CD4-positive, CD25-positive, alpha-beta regulatory T cell (primary cell): ENCODE data around the gene HK1. TPM values are rescaled to one million over a fixed set of nuclear protein-coding genes. Genes with fewer than 3 reads are reported as not detected.
"Not testable (repeated sequence)": the region's sequence is repeated elsewhere in the genome, so short reads cannot be mapped to it uniquely, and the experiment has no call there.

Experiments
- ATAC-seq, 2 donors: fragments of 150-1000 bp; cut with Tn5 transposase; one replicate each; pipeline ENCODE4 v1.10.0; 2021; ENCODE audit warnings: low read depth in 2 of 2, moderate number of reproducible peaks in 2 of 2, moderate library complexity in 1 of 2
- DNase-seq, 3 donors: peaks; one replicate each; pipeline versions ENCODE4 v3.0.0 to v3.0.0-alpha.2; 2012 to 2022; ENCODE audit warnings: mixed read lengths in 1 of 3
- H3K27ac ChIP-seq: one replicate; pipeline ENCODE4 v1.7.0; 2013; ENCODE audit warnings: mild to moderate bottlenecking, low read length; ENCODE audit not compliant: insufficient read depth, poor library complexity, severe bottlenecking
- H3K27me3 ChIP-seq: one replicate; pipeline ENCODE4 v1.7.0; 2013; ENCODE audit warnings: low read length; ENCODE audit not compliant: control insufficient read depth, insufficient read depth
- H3K36me3 ChIP-seq: one replicate; pipeline ENCODE4 v1.7.0; 2013; ENCODE audit warnings: mild to moderate bottlenecking, low read length, moderate library complexity; ENCODE audit not compliant: control insufficient read depth, insufficient read depth
- H3K4me1 ChIP-seq: 2 replicates; pipeline ENCODE4 v1.7.0; 2013; ENCODE audit warnings: mild to moderate bottlenecking, low read length; ENCODE audit not compliant: insufficient read depth, control insufficient read depth, poor library complexity, severe bottlenecking
- H3K4me3 ChIP-seq: one replicate; pipeline ENCODE4 v1.7.0; 2013; ENCODE audit warnings: low read depth, mild to moderate bottlenecking, low read length, moderate library complexity
- H3K9me3 ChIP-seq, 2 experiments: 1 replicate in 1 of 2; 2 replicates in 1 of 2; pipeline ENCODE4 v1.7.0; 2013; ENCODE audit warnings: low read length in 2 of 2, mild to moderate bottlenecking in 1 of 2, moderate library complexity in 1 of 2; ENCODE audit not compliant: control insufficient read depth in 2 of 2
- H3K27ac Mint-ChIP-seq, 3 donors: one replicate each; pipeline ENCODE4 v1.8.0; 2020 to 2022; ENCODE audit warnings: mild to moderate bottlenecking in 3 of 3, mixed read lengths in 3 of 3, moderate library complexity in 2 of 3
- H3K27me3 Mint-ChIP-seq: one replicate; pipeline ENCODE4 v1.8.0; 2022; ENCODE audit warnings: mild to moderate bottlenecking, mixed read lengths
- H3K36me3 Mint-ChIP-seq: one replicate; pipeline ENCODE4 v1.8.0; 2020; ENCODE audit warnings: mixed read lengths
- H3K4me1 Mint-ChIP-seq, 4 donors: one replicate each; pipeline ENCODE4 v1.8.0; 2020 to 2022; ENCODE audit warnings: mixed read lengths in 4 of 4, mild to moderate bottlenecking in 1 of 4
- H3K4me3 Mint-ChIP-seq, 4 donors: one replicate each; pipeline ENCODE4 v1.8.0; 2020 to 2022; ENCODE audit warnings: mild to moderate bottlenecking in 4 of 4, mixed read lengths in 4 of 4, moderate library complexity in 3 of 4
- H3K9me3 Mint-ChIP-seq, 7 donors: one replicate each; pipeline ENCODE4 v1.8.0; 2020 to 2022; ENCODE audit warnings: mixed read lengths in 7 of 7, mild to moderate bottlenecking in 3 of 7, moderate library complexity in 2 of 7
- polyA plus RNA-seq, 4 donors: library from polyadenylated mRNA; unstranded; fragments of 300-500 nt; fragmentation: Illumina TruSeq; gene quantifications; one replicate each; pipeline ENCODE4 v1.2.3, GENCODE V29; 2021
- total RNA-seq: library from RNA; stranded (reverse); gene quantifications from one replicate; pipeline ENCODE4 v1.2.3, GENCODE V29; 2022

The HK1 gene
- total and polyA plus RNA-seq, 5 donors from 2014 or later, result 86.4 to 115 (median 102) TPM

DNA sequence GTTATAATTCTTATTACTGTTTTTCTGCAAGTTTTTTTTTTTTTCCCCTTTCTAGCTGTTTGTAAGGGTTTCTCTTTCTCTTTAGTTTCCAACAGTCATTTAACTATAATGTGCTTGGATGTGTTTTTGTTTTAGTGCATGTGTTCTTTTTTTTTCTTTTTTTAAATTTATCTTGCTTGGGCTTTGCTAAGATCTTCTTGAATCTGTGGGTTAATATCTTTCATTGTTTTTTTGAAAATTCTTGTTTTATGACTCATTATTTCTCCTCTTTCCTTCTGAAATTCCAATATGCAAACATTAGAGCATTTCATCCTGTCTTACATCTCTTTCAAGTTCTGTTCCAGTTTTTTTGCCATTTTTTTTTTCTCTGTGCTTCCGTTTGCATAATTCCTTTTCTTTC, 5.7 kb upstream of the HK1 start:
- Histone ChIP-seq H3K9me3 (no peaks in the 10 kb centered on the region), H3K36me3 (no peaks in the 10 kb centered on the region), H3K4me1 (no peaks in the 10 kb centered on the region), H3K27ac (no peak overlapping the region), H3K4me3 (no peak overlapping the region), H3K27me3 (no peaks in the 10 kb centered on the region)
- H3K36me3 Mint-ChIP-seq, result peaks cover 7% of the 10 kb centered on the region
- peaks cover 0 to 12% (median 7%) of the 10 kb centered on the region in 4 donors for H3K4me1 Mint-ChIP-seq
- H3K4me3 Mint-ChIP-seq, result no peak overlapping the region
- ATAC-seq (no peak), DNase-seq (no peak)
- peaks cover 0 to 2% (median 0%) of the 10 kb centered on the region in 7 donors for H3K9me3 Mint-ChIP-seq
- no peak overlapping the region for H3K27ac Mint-ChIP-seq
- H3K27me3 Mint-ChIP-seq, result peaks cover 11% of the 10 kb centered on the region

DNA sequence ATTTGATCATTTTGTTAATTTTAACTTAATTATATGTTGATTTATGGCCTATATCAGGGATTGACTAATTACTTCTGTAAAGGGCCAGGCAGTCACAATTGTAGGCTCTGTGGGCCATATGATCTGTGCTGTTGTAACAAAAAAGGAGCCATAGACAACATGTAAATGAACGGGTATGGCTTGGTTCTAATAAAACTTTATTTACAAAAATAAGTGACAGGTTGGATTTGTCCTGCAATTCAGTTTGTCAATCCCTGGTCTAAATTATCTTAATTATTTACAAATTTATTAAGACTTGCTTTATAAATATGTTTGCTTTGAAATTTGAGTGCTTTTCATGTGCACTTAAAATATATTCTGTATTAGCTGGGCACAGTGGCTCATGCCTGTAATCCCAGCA, 2.9 kb upstream of the HK1 start:
- H3K4me3 ChIP-seq, result no peak overlapping the region
- DNase-seq (no peak), ATAC-seq (no peak)
- peaks cover 0 to 12% (median 7%) of the 10 kb centered on the region in 4 donors for H3K4me1 Mint-ChIP-seq
- no peaks in the 10 kb centered on the region for H3K36me3 Mint-ChIP-seq
- H3K4me1 ChIP-seq, result no peaks in the 10 kb centered on the region
- no peak overlapping the region for H3K27ac ChIP-seq
- H3K4me3 Mint-ChIP-seq, result no peak overlapping the region
- H3K9me3 ChIP-seq, result no peaks in the 10 kb centered on the region
- no peak overlapping the region for H3K27ac Mint-ChIP-seq
- no peaks in the 10 kb centered on the region for H3K36me3 ChIP-seq
- no peaks in the 10 kb centered on the region for H3K27me3 ChIP-seq
- peaks cover 21% of the 10 kb centered on the region for H3K27me3 Mint-ChIP-seq
- no peaks in the 10 kb centered on the region for H3K9me3 Mint-ChIP-seq

DNA sequence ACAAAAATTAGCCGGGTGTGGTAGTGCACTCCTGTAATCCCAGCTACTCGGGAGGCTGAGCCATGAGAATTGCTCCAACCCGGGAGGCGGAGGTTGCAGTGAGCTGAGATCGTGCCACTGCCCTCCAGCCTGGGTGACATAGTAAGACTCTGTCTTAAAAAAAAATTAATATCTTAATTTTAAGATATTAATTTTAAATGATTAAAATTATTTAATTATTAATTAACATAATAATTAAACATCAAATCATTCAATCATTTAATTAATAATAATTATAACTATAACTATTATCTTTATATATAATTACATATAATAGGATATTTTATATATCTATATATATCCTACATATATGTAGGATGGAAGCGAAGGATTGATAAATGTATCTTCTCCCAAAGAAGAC, 1.8 kb upstream of the HK1 start:
- peaks cover 0 to 5% (median 0%) of the 10 kb centered on the region in 4 donors for H3K4me1 Mint-ChIP-seq
- no peak overlapping the region for H3K27ac ChIP-seq
- H3K27me3 ChIP-seq, result peaks cover 2% of the 10 kb centered on the region
- no peaks in the 10 kb centered on the region for H3K9me3 Mint-ChIP-seq
- no peak overlapping the region for H3K4me3 Mint-ChIP-seq
- no peaks in the 10 kb centered on the region for H3K36me3 Mint-ChIP-seq
- ATAC-seq (no peak), DNase-seq (no peak)
- peaks cover 26% of the 10 kb centered on the region for H3K27me3 Mint-ChIP-seq
- no peaks in the 10 kb centered on the region for H3K36me3 ChIP-seq
- no peak overlapping the region for H3K27ac Mint-ChIP-seq
- no peaks in the 10 kb centered on the region for H3K4me1 ChIP-seq
- H3K9me3 ChIP-seq, result no peaks in the 10 kb centered on the region
- no peak overlapping the region for H3K4me3 ChIP-seq

DNA sequence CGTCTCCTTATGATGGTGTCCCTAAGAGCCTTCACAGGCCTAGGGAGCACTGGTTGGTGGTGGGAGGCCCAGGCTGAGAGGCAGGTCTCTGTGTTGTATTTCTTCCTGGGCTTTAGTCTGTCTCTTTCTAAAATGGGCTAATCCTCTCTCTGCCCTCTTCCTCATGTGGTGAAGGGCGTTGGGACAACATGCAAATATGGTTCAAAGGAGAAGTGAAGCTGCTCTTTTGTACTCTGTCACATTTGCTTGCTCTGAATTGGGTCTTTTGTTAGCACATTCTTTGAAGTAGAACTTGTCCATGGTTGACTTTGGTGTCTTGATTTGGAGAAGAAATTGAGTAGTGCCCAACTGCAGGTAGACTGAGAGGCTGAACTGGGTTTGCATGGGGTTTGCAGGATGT, 814 bp downstream of the HK1 start:
- no peaks in the 10 kb centered on the region for H3K4me1 ChIP-seq
- Mint-ChIP-seq H3K4me3 (no peak overlapping the region), H3K27me3 (peaks cover 22% of the 10 kb centered on the region), H3K36me3 (no peaks in the 10 kb centered on the region), H3K27ac (no peak overlapping the region), H3K9me3 (no peaks in the 10 kb centered on the region), H3K4me1 (no peaks in the 10 kb centered on the region)
- no peaks in the 10 kb centered on the region for H3K36me3 ChIP-seq
- H3K27me3 ChIP-seq, result peaks cover 2% of the 10 kb centered on the region
- no peak overlapping the region for H3K27ac ChIP-seq
- no peaks in the 10 kb centered on the region for H3K9me3 ChIP-seq
- no peak overlapping the region for H3K4me3 ChIP-seq
- ATAC-seq (no peak), DNase-seq (no peak)

DNA sequence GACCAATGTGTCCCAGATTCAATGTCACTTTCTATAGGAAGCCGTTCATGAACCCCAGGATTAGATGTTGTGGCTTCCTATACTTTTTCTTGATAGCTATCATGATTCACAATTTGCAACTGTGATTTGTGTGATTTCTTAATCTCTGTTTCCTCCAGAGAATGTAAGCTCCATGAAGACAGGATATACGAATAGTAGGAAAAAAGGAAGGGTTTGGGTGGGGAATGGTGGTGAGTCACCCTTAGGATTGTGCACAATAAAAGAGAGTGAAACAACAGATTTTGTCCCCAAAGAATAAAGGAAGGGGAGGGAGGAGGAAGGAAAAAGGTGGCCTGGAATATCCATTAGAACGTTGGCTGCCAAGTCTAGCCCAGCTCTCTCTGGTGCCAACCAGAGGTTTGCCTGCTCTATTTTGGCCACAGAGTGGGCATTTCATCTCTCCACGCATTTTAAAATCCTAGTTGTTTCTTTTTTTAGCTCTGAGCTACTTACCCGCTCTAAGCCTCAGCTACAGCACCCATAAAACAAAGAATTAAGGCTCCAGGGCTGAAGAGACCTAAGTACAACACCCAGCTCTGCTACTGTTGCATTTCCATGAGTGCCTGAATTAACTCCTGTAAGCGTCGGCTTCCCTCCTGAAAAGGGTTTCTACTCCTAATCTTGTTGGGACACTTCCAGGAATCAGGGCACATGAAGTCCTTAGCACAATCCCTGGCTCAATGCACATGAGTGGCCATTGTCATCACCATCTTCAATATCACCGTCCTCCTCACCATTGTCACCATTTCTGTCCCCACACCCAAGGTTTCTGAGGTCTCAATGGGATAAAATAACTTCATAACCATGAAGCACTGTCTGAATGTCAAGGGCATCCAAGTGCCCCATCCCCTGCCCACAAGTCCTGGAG, 3.5 kb downstream of the HK1 start:
- Histone ChIP-seq H3K36me3 (no peaks in the 10 kb centered on the region), H3K4me1 (no peaks in the 10 kb centered on the region), H3K27ac (no peak overlapping the region), H3K4me3 (no peak overlapping the region), H3K27me3 (peaks cover 2% of the 10 kb centered on the region), H3K9me3 (no peaks in the 10 kb centered on the region)
- no peak for DNase-seq
- Mint-ChIP-seq H3K27me3 (peaks cover 30% of the 10 kb centered on the region), H3K36me3 (no peaks in the 10 kb centered on the region), H3K9me3 (no peaks in the 10 kb centered on the region), H3K4me3 (peak overlapping the region in 1 of 4 donors; percentile 34), H3K4me1 (no peaks in the 10 kb centered on the region), H3K27ac (no peak overlapping the region)
- ATAC-seq, result no peak

DNA sequence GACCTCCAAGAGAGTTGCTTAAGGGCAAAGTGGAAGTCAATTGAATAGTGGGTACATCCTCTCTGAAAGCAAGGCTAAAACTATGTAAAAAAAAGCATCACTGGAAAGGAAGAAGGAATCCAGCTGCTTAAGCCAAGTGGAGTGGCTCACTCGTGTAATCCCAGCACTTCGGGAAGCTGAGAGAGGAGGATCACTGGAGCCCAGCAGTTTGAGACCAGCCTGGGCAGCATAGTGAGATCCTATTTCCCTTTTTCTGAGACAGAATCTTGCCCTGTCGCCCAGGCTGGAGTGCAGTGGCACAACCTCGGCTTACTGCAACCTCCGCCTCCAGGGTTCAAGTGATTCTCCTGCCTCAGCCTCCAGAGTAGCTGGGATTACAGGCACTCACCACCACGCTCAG, 6.1 kb downstream of the HK1 start:
- not testable (repeated sequence) for H3K27me3 ChIP-seq, H3K9me3 Mint-ChIP-seq, H3K4me1 ChIP-seq, H3K9me3 ChIP-seq, H3K4me1 Mint-ChIP-seq, H3K27ac ChIP-seq, H3K27ac Mint-ChIP-seq, H3K36me3 Mint-ChIP-seq, H3K4me3 Mint-ChIP-seq, H3K36me3 ChIP-seq, ATAC-seq, DNase-seq, H3K4me3 ChIP-seq
- H3K27me3 Mint-ChIP-seq, result peaks cover 25% of the 10 kb centered on the region

DNA sequence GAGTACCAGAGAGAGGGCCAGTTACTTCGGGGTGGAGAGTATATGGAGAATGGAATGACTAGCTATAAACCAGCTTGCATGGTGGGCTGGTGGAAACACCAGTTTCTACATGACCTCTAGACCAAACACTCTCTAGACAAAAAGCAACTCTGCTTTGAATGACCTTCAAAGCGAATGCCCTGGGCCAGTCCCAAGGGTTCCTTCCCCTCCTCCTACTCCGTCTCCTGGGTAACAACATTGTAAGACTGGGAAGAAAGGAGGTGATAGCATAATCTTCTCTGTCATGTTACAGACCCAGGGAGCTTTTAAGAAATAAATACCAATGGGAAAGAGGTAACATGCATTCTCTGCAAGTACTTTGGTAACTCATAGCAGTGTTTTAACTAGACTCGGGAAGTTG, 7.4 kb downstream of the HK1 start:
- no peak overlapping the region for H3K27ac Mint-ChIP-seq
- no peaks in the 10 kb centered on the region for H3K9me3 ChIP-seq
- no peaks in the 10 kb centered on the region for H3K4me1 ChIP-seq
- H3K27me3 Mint-ChIP-seq, result peaks cover 18% of the 10 kb centered on the region
- DNase-seq (no peak), ATAC-seq (no peak)
- no peaks in the 10 kb centered on the region for H3K4me1 Mint-ChIP-seq
- no peaks in the 10 kb centered on the region for H3K36me3 Mint-ChIP-seq
- peaks cover 0 to 1% (median 0%) of the 10 kb centered on the region in 7 donors for H3K9me3 Mint-ChIP-seq
- H3K27me3 ChIP-seq, result peaks cover 2% of the 10 kb centered on the region
- no peak overlapping the region for H3K4me3 ChIP-seq
- H3K4me3 Mint-ChIP-seq, result no peak overlapping the region
- H3K36me3 ChIP-seq, result no peaks in the 10 kb centered on the region
- no peak overlapping the region for H3K27ac ChIP-seq

DNA sequence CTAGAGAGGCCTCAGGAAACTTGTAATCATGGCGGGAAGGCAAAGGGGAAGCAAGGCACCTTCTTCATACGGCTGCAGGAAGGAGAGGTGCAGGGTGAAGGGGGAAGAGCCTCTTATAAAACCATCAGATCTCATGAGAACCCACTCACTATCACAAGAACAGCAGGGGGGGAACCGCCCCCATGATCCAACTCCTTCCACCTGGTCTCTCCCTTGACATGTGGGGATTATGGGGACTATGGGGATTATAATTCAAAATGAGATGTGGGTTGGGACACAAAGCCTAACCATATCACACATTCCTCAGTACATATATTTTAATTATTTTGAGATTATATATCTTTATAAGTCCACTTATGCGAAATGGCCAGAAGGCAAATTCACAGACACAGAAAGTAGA, 8.9 kb downstream of the HK1 start:
- no peak for ATAC-seq
- H3K27me3 ChIP-seq, result no peaks in the 10 kb centered on the region
- H3K36me3 ChIP-seq, result no peaks in the 10 kb centered on the region
- Mint-ChIP-seq H3K9me3 (peaks cover 0 to 1% (median 0%) of the 10 kb centered on the region in 7 donors), H3K36me3 (no peaks in the 10 kb centered on the region), H3K27me3 (peaks cover 10% of the 10 kb centered on the region), H3K27ac (peak overlapping the region in 1 of 3 donors; percentile 4), H3K4me3 (no peak overlapping the region), H3K4me1 (no peaks in the 10 kb centered on the region)
- no peaks in the 10 kb centered on the region for H3K9me3 ChIP-seq
- no peak for DNase-seq
- no peaks in the 10 kb centered on the region for H3K4me1 ChIP-seq
- no peak overlapping the region for H3K27ac ChIP-seq
- H3K4me3 ChIP-seq, result no peak overlapping the region
